GM12892 (cell line): ENCODE data around the gene NSD1.

Experiments
- POLR2AphosphoS5 ChIP-seq: IDR thresholded peaks from 2 replicates; pipeline ENCODE4 v1.6.1; 2011; ENCODE audit warnings: low read depth, low read length, control low read depth
- TAF1 ChIP-seq: IDR thresholded peaks from 2 replicates; pipeline ENCODE4 v1.6.1; 2011; ENCODE audit warnings: low read depth, mild to moderate bottlenecking, control low read depth, low read length, borderline replicate concordance

- TF ChIP-seq POLR2AphosphoS5 = no peak
- TF ChIP-seq TAF1 = no peak
These were observed 137.1 kb downstream of the NSD1 start for GRCh38 chr5:177270653-177271052.
